Astrocyte of the cerebellum (primary cell): ENCODE data around the gene PADI4.

Experiments used
- DNase-seq: peaks from one replicate; pipeline ENCODE4 v3.0.0-alpha.2; 2011; ENCODE audit warnings: low read depth
- H3K4me3 ChIP-seq: 2 replicates; pipeline ENCODE4 v1.5.1; 2011; ENCODE audit warnings: mild to moderate bottlenecking, low read depth, low read length, moderate library complexity
- CTCF ChIP-seq: IDR thresholded peaks from 2 replicates; pipeline ENCODE4 v1.5.1; 2012; ENCODE audit warnings: low read length, low read depth, moderate library complexity, mild to moderate bottlenecking; ENCODE audit errors: missing control alignments
- in situ Hi-C: cut with HindIII; loops from 2 replicates; pipeline ENCODE4 v1.10.0; 2017; ENCODE audit warnings: low sequenced_read_pairs

PADI4 gene

GRCh38 chr1:17377325-17377953 is 69.4 kb downstream of the PADI4 start:
- in situ Hi-C loops = no loop called here
- TF ChIP-seq CTCF = no peak
- DNase-seq = no peak
- no peak overlapping the region for H3K4me3 ChIP-seq

GRCh38 chr1:17381161-17381560 is 73.2 kb downstream of the PADI4 start:
- no peak for TF ChIP-seq CTCF
- DNase-seq = no peak
- in situ Hi-C loops = no loop called here
- no peak overlapping the region for H3K4me3 ChIP-seq

- no peak for DNase-seq
- in situ Hi-C loops = no loop called here
- no peak overlapping the region for H3K4me3 ChIP-seq
- no peak for TF ChIP-seq CTCF
Measured at GRCh38 chr1:17392199-17392740, 84.3 kb downstream of the PADI4 start.

GRCh38 chr1:17393230-17393629 is 85.2 kb downstream of the PADI4 start:
- TF ChIP-seq CTCF = no peak
- in situ Hi-C loops = no loop called here
- no peak overlapping the region for H3K4me3 ChIP-seq
- DNase-seq = no peak

- no peak for TF ChIP-seq CTCF
- in situ Hi-C loops = no loop called here
Measured at GRCh38 chr1:17397910-17398695, 90.1 kb downstream of the PADI4 start.

GRCh38 chr1:17400725-17401341 is 92.8 kb downstream of the PADI4 start:
- in situ Hi-C loops = no loop called here
- TF ChIP-seq CTCF = no peak
- H3K4me3 ChIP-seq = no peak overlapping the region
- no peak for DNase-seq

More at GRCh38 chr1:17397910-17398695, 90.1 kb downstream of the PADI4 start:
- H3K4me3 ChIP-seq = no peak overlapping the region
- DNase-seq = no peak
